Fibroblast of lung (primary cell): ENCODE measurements around the gene IZUMO1. TPM values are rescaled to one million over a fixed set of nuclear protein-coding genes. Genes with fewer than 3 reads are reported as not detected.
"Not testable (repeated sequence)": the region's sequence is repeated elsewhere in the genome, so short reads cannot be mapped to it uniquely, and the experiment has no call there.

ENCODE experiments used
- DNase-seq, 2 donors: peaks; one replicate each; pipeline versions ENCODE4 v3.0.0 to v3.0.0-alpha.2; 2010; ENCODE audit warnings: low read depth in 2 of 2
- H2AFZ ChIP-seq: 2 replicates; pipeline ENCODE4 v1.5.1; 2012; ENCODE audit warnings: low read length, control low read depth, inconsistent platforms
- H3K27ac ChIP-seq: 2 replicates; pipeline ENCODE4 v1.5.1; 2011; ENCODE audit warnings: low read length, control low read depth; ENCODE audit not compliant: insufficient read depth
- H3K27me3 ChIP-seq: 2 replicates; pipeline ENCODE4 v1.5.1; 2011; ENCODE audit warnings: mild to moderate bottlenecking, low read length; ENCODE audit not compliant: control insufficient read depth, insufficient read depth
- H3K36me3 ChIP-seq: 2 replicates; pipeline ENCODE4 v1.5.1; 2011; ENCODE audit warnings: low read length; ENCODE audit not compliant: control insufficient read depth, insufficient read depth
- H3K4me1 ChIP-seq: 2 replicates; pipeline ENCODE4 v1.5.1; 2011; ENCODE audit warnings: low read length; ENCODE audit not compliant: control insufficient read depth, insufficient read depth; ENCODE audit errors: extremely low read depth
- H3K4me2 ChIP-seq: 2 replicates; pipeline ENCODE4 v1.5.1; 2011; ENCODE audit warnings: low read length, control low read depth; ENCODE audit not compliant: insufficient read depth; ENCODE audit errors: extremely low read depth
- H3K4me3 ChIP-seq, 4 experiments: fragments of 200-600 bp in 1 of 4; sonication (generic) in 1 of 4; replicated peaks in 1 of 4; 2 replicates each; pipeline ENCODE4 v1.5.1; 2011 to 2016; ENCODE audit warnings: low read length in 4 of 4, low read depth in 3 of 4, mild to moderate bottlenecking in 3 of 4, control low read depth in 2 of 4, inconsistent platforms in 1 of 4, mixed read lengths in 1 of 4; ENCODE audit not compliant: insufficient read depth in 1 of 4; ENCODE audit errors: control extremely low read depth in 1 of 4
- H3K79me2 ChIP-seq: 2 replicates; pipeline ENCODE4 v1.5.1; 2012; ENCODE audit warnings: mild to moderate bottlenecking, low read length, inconsistent platforms; ENCODE audit not compliant: control insufficient read depth, insufficient read depth
- H3K9ac ChIP-seq: 2 replicates; pipeline ENCODE4 v1.5.1; 2011; ENCODE audit warnings: mild to moderate bottlenecking, low read length, control low read depth; ENCODE audit not compliant: insufficient read depth
- H3K9me3 ChIP-seq: 2 replicates; pipeline ENCODE4 v1.5.1; 2012; ENCODE audit warnings: low read depth, low read length; ENCODE audit not compliant: control insufficient read depth, insufficient read depth
- H4K20me1 ChIP-seq: 2 replicates; pipeline ENCODE4 v1.5.1; 2011; ENCODE audit warnings: low read length; ENCODE audit not compliant: control insufficient read depth, insufficient read depth; ENCODE audit errors: extremely low read depth
- EZH2 ChIP-seq: IDR thresholded peaks from 2 replicates; pipeline ENCODE4 v1.5.1; 2012; ENCODE audit warnings: low read length, control low read depth, mild to moderate bottlenecking; ENCODE audit errors: missing control alignments
- polyA plus RNA-seq, 2 donors: library from polyadenylated mRNA; depleted of rRNA in 1 of 2; stranded (reverse) in 1 of 2; unstranded in 1 of 2; fragments of >200 nt; gene quantifications; 2 replicates each; pipeline ENCODE4 v1.2.1, GENCODE V29; 2011 to 2012; ENCODE audit warnings: missing spikeins in 1 of 2
- total RNA-seq: library from RNA; depleted of rRNA; stranded (reverse); fragments of >200 nt; gene quantifications from 2 replicates; pipeline ENCODE4 v1.2.1, GENCODE V29; 2014
- TF ChIP-seq, protein P1 (sequence below), 2 donors: IDR thresholded peaks in 1 of 2; conservative IDR thresholded peaks in 1 of 2; 1 replicate in 1 of 2; 2 replicates in 1 of 2; pipeline ENCODE4 v1.5.1; 2011 to 2012; ENCODE audit warnings: low read length in 2 of 2, control low read depth in 1 of 2, inconsistent platforms in 1 of 2, low read depth in 1 of 2, mild to moderate bottlenecking in 1 of 2

Gene IZUMO1
- total and polyA plus RNA-seq, 2 donors (not counting 1 experiment from before 2014, with no cell fraction given): not detected

- Histone ChIP-seq H4K20me1 (no peaks in the 10 kb centered on the region), H2AFZ (no peak overlapping the region), H3K9ac (no peak overlapping the region), H3K27me3 (no peaks in the 10 kb centered on the region), H3K4me2 (no peak overlapping the region), H3K9me3 (no peaks in the 10 kb centered on the region), H3K4me1 (peaks cover 3% of the 10 kb centered on the region), H3K27ac (no peak overlapping the region), H3K36me3 (peaks cover under 1% of the 10 kb centered on the region), H3K79me2 (no peaks in the 10 kb centered on the region), H3K4me3 (no peak overlapping the region)
- no peak for TF ChIP-seq EZH2
- TF ChIP-seq, protein P1, sequence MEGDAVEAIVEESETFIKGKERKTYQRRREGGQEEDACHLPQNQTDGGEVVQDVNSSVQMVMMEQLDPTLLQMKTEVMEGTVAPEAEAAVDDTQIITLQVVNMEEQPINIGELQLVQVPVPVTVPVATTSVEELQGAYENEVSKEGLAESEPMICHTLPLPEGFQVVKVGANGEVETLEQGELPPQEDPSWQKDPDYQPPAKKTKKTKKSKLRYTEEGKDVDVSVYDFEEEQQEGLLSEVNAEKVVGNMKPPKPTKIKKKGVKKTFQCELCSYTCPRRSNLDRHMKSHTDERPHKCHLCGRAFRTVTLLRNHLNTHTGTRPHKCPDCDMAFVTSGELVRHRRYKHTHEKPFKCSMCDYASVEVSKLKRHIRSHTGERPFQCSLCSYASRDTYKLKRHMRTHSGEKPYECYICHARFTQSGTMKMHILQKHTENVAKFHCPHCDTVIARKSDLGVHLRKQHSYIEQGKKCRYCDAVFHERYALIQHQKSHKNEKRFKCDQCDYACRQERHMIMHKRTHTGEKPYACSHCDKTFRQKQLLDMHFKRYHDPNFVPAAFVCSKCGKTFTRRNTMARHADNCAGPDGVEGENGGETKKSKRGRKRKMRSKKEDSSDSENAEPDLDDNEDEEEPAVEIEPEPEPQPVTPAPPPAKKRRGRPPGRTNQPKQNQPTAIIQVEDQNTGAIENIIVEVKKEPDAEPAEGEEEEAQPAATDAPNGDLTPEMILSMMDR (conservative IDR thresholded peaks at IDR 0.05 in 1 of 2, IDR thresholded peaks at IDR 0.05 in 1 of 2; ENCODE audit: low read depth in 1 of 2, low read length in 2 of 2): no peak
- DNase-seq: no peak
Measured at GRCh38 chr19:48794291-48794690, 47.6 kb upstream of the IZUMO1 start.

DNA sequence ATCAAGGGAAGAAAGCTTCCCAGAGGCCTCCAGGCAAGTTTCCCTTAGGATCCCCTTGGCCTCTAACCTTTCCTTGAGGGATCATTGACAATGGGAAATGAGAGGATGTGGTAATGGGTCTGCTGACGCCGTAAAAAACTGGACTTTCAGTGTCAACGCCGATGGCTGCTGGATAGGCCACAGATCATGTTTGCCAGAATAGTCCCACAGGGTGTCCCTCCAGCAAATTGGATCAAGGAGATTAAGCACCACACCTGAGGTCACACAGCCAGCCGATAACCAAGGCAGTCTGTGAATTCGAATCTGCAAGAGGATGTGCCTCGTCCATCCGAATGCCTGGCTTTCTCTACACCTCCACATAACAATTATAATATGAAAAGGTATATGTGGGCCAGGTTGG, 46.6 kb upstream of the IZUMO1 start:
- Histone ChIP-seq H3K4me3 (no peak overlapping the region), H3K9me3 (no peaks in the 10 kb centered on the region), H3K9ac (no peak overlapping the region), H3K4me1 (peaks cover 3% of the 10 kb centered on the region), H3K4me2 (no peak overlapping the region), H2AFZ (no peak overlapping the region), H4K20me1 (no peaks in the 10 kb centered on the region), H3K27ac (no peak overlapping the region), H3K27me3 (no peaks in the 10 kb centered on the region), H3K36me3 (no peaks in the 10 kb centered on the region), H3K79me2 (no peaks in the 10 kb centered on the region)
- no peak for DNase-seq
- TF ChIP-seq, protein P1 (conservative IDR thresholded peaks at IDR 0.05 in 1 of 2, IDR thresholded peaks at IDR 0.05 in 1 of 2; ENCODE audit: low read depth in 1 of 2, low read length in 2 of 2): no peak

DNA sequence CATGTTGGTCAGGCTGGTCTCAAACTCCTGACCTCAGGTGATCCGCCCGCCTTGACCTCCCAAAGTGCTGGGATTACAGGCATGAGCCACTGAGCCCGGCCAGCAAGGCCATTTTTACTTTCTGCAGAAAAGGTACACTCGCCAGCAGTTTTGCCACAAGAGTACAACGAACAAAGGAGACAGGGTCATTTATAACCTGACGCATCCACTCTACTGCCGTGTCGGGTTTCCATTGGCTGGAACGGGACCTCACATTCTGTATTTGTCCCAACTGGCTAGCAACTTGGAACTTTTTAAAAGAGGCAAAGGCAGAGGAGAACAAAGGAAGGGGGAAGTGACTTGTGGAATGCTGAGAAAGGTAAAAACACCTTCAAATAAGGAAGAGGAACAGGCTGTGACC, 40.6 kb upstream of the IZUMO1 start:
- H3K4me2 ChIP-seq, H3K36me3 ChIP-seq, H4K20me1 ChIP-seq, DNase-seq, H2AFZ ChIP-seq, H3K27me3 ChIP-seq, H3K9me3 ChIP-seq, H3K27ac ChIP-seq, H3K9ac ChIP-seq, H3K4me3 ChIP-seq, H3K79me2 ChIP-seq, H3K4me1 ChIP-seq: not testable (repeated sequence)

GRCh38 chr19:48786422-48786821, 39.7 kb upstream of the IZUMO1 start:
- DNase-seq, H3K4me1 ChIP-seq, H4K20me1 ChIP-seq, H3K36me3 ChIP-seq, H3K79me2 ChIP-seq, H3K4me2 ChIP-seq, H3K4me3 ChIP-seq, H3K9ac ChIP-seq, H3K27me3 ChIP-seq, H2AFZ ChIP-seq, H3K9me3 ChIP-seq, H3K27ac ChIP-seq: not testable (repeated sequence)
